PC-3 (cell line): ENCODE data around the gene P2RY6. TPM values are rescaled to one million over a fixed set of nuclear protein-coding genes. Genes with fewer than 3 reads are reported as not detected.
A peak's percentile ranks its signal among the peaks of the same experiment; 100 is the strongest.

ENCODE experiments used
- ATAC-seq: fragments of 200-7000 bp; cut with Tn5 transposase; 2 replicates; pipeline ENCODE4 v1.9.1; 2020; ENCODE audit warnings: mild to moderate bottlenecking, moderate library complexity
- BruUV-seq: library from RNA; stranded (reverse); fragments of 400-500 nt; replicated peaks from 2 replicates; lab custom pipeline; 2021; lab: Mats Ljungman, UMichigan
- CTCF ChIA-PET: fragments of 300-600 bp; sonication (Branson Sonifier 250); formaldehyde crosslinking; loops from one replicate; lab custom pipeline; 2022; ENCODE audit warnings: antibody characterized with exemption; lab: Charles Lee
- POLR2A ChIA-PET: fragments of 300-600 bp; sonication (Branson Sonifier 250); formaldehyde crosslinking; loops from one replicate; lab custom pipeline; 2022; ENCODE audit warnings: antibody characterized with exemption; ENCODE audit not compliant: unreplicated experiment; lab: Charles Lee
- DNase-seq: peaks from one replicate; pipeline ENCODE4 v3.0.0-alpha.2; 2015
- H2AFZ ChIP-seq: fragments of 300-600 bp; sonication (generic); 2 replicates; pipeline ENCODE4 v1.6.0; 2016; ENCODE audit warnings: antibody characterized with exemption, low read length
- H3F3A ChIP-seq: fragments of 300-600 bp; sonication (generic); one replicate; pipeline ENCODE4 v1.6.0; 2017; ENCODE audit warnings: antibody characterized with exemption, low read length, control low read depth, mild to moderate bottlenecking; ENCODE audit not compliant: unreplicated experiment
- H3K27ac ChIP-seq: fragments of 300-600 bp; sonication (generic); 2 replicates; pipeline ENCODE4 v1.5.1; 2016; ENCODE audit warnings: mild to moderate bottlenecking, low read length
- H3K27me3 ChIP-seq: fragments of 300-600 bp; sonication (generic); 2 replicates; pipeline ENCODE4 v1.6.1; 2016; ENCODE audit warnings: low read length, mixed read lengths
- H3K36me3 ChIP-seq: fragments of 300-600 bp; sonication (generic); 2 replicates; pipeline ENCODE4 v1.6.1; 2016; ENCODE audit warnings: low read depth, mixed run types, low read length, mixed read lengths
- H3K4me1 ChIP-seq: fragments of 300-600 bp; sonication (generic); 2 replicates; pipeline ENCODE4 v1.5.1; 2016; ENCODE audit warnings: low read length; ENCODE audit not compliant: insufficient read depth
- H3K4me2 ChIP-seq: fragments of 300-600 bp; sonication (generic); 2 replicates; pipeline ENCODE4 v1.6.0; 2016; ENCODE audit warnings: low read length
- H3K4me3 ChIP-seq: fragments of 300-600 bp; sonication (generic); 2 replicates; pipeline ENCODE4 v1.5.1; 2016; ENCODE audit warnings: mild to moderate bottlenecking, low read length, mixed read lengths
- H3K79me2 ChIP-seq: fragments of 300-600 bp; sonication (generic); 2 replicates; pipeline ENCODE4 v1.6.1; 2017; ENCODE audit warnings: low read length, mixed read lengths
- H3K9ac ChIP-seq: fragments of 300-600 bp; sonication (generic); 2 replicates; pipeline ENCODE4 v1.6.0; 2016; ENCODE audit warnings: mild to moderate bottlenecking, low read length
- H3K9me2 ChIP-seq: fragments of 300-600 bp; sonication (generic); replicated peaks from 2 replicates; pipeline ENCODE4 v1.6.1; 2016; ENCODE audit warnings: mixed run types, low read length, mixed read lengths
- H3K9me3 ChIP-seq: fragments of 300-600 bp; sonication (generic); 2 replicates; pipeline ENCODE4 v1.6.1; 2016; ENCODE audit warnings: low read length, mixed read lengths
- H4K20me1 ChIP-seq: fragments of 300-600 bp; sonication (generic); 2 replicates; pipeline ENCODE4 v1.6.1; 2016; ENCODE audit warnings: low read length, mixed read lengths
- CTCF ChIP-seq: fragments of 300-600 bp; sonication (generic); conservative IDR thresholded peaks from 2 replicates; pipeline ENCODE4 v1.5.1; 2017; ENCODE audit warnings: antibody characterized with exemption, low read depth, mild to moderate bottlenecking, low read length
- EZH2 ChIP-seq: fragments of 300-600 bp; sonication (generic); IDR thresholded peaks from one replicate; pipeline ENCODE4 v1.6.1; 2017; ENCODE audit warnings: antibody characterized with exemption, mild to moderate bottlenecking, low read length; ENCODE audit not compliant: unreplicated experiment
- EZH2phosphoT487 ChIP-seq: fragments of 300-600 bp; sonication (generic); IDR thresholded peaks from 2 replicates; pipeline ENCODE4 v1.6.1; 2018; ENCODE audit warnings: mild to moderate bottlenecking, antibody characterized with exemption, low read length, borderline replicate concordance
- intact Hi-C: fragments of 100-400 bp; cut with micrococcal nuclease; formaldehyde crosslinking; loops from 2 replicates; pipeline ENCODE4 v1.9.0; 2023
- total RNA-seq: library from RNA; depleted of rRNA; stranded (reverse); fragments of >200 nt; gene quantifications from 2 replicates; pipeline ENCODE4 v1.2.3, GENCODE V29; 2014

Gene P2RY6
- total RNA-seq, 1 experiment from 2014 or later: 2.0 TPM

- intact Hi-C loops: no loop called here
- peaks cover 25% of the 10 kb centered on the region for H3K4me1 ChIP-seq
- ATAC-seq (no peak), DNase-seq (no peak)
- H3K36me3 ChIP-seq: no peaks in the 10 kb centered on the region
- no peaks in the 10 kb centered on the region for H3K9me2 ChIP-seq
- ChIA-PET CTCF (interaction anchor here (0.5 kb wide), 1 partner anchor 71 kb away, joined by 7 read pairs; no protein-coding TSS in a partner anchor), POLR2A (no interaction called here)
- H3K9me3 ChIP-seq: no peaks in the 10 kb centered on the region
- no peaks in the 10 kb centered on the region for H3K79me2 ChIP-seq
- peak overlapping the region; percentile 9; the same call in 1 of the 2 replicates for H3K9ac ChIP-seq
- no peaks in the 10 kb centered on the region for H3K27me3 ChIP-seq
- BruUV-seq: no TSS peak
- TF ChIP-seq EZH2phosphoT487 (no peak), CTCF (no peak), EZH2 (no peak)
- no peak overlapping the region for H2AFZ ChIP-seq
- no peak overlapping the region for H3K4me3 ChIP-seq
- peak overlapping the region; percentile 81 for H3K27ac ChIP-seq
- peak overlapping the region; percentile 44; the same call in 1 of the 2 replicates for H3K4me2 ChIP-seq
- H4K20me1 ChIP-seq: no peaks in the 10 kb centered on the region
- no peaks in the 10 kb centered on the region for H3F3A ChIP-seq
Measured at GRCh38 chr11:73258104-73259035, 13.8 kb upstream of the P2RY6 start.

- H3K9me2 ChIP-seq: no peaks in the 10 kb centered on the region
- no peak overlapping the region for H3K27ac ChIP-seq
- no peak for TF ChIP-seq EZH2phosphoT487
- no peak for TF ChIP-seq CTCF
- no peak for TF ChIP-seq EZH2
- no peaks in the 10 kb centered on the region for H3K27me3 ChIP-seq
- no peaks in the 10 kb centered on the region for H3F3A ChIP-seq
- intact Hi-C loops: no loop called here
- BruUV-seq: no TSS peak
- H3K4me1 ChIP-seq: peaks cover 26% of the 10 kb centered on the region
- no peaks in the 10 kb centered on the region for H3K36me3 ChIP-seq
- no peak overlapping the region for H2AFZ ChIP-seq
- H3K4me3 ChIP-seq: no peak overlapping the region
- no peaks in the 10 kb centered on the region for H4K20me1 ChIP-seq
- ATAC-seq (no peak), DNase-seq (no peak)
- no peaks in the 10 kb centered on the region for H3K79me2 ChIP-seq
- H3K4me2 ChIP-seq: no peak overlapping the region
- ChIA-PET POLR2A (no interaction called here), CTCF (no interaction called here)
- H3K9me3 ChIP-seq: no peaks in the 10 kb centered on the region
- no peak overlapping the region for H3K9ac ChIP-seq
Measured at GRCh38 chr11:73259406-73260126, 12.6 kb upstream of the P2RY6 start.
